ENCODE results near the gene ARSA. TPM values are rescaled to one million over a fixed set of nuclear protein-coding genes. Genes with fewer than 3 reads are reported as not detected.

The ARSA gene
- total RNA-seq, 4 donors from 2014 or later, result 81.2 to 253 (median 99.1) TPM

DNA sequence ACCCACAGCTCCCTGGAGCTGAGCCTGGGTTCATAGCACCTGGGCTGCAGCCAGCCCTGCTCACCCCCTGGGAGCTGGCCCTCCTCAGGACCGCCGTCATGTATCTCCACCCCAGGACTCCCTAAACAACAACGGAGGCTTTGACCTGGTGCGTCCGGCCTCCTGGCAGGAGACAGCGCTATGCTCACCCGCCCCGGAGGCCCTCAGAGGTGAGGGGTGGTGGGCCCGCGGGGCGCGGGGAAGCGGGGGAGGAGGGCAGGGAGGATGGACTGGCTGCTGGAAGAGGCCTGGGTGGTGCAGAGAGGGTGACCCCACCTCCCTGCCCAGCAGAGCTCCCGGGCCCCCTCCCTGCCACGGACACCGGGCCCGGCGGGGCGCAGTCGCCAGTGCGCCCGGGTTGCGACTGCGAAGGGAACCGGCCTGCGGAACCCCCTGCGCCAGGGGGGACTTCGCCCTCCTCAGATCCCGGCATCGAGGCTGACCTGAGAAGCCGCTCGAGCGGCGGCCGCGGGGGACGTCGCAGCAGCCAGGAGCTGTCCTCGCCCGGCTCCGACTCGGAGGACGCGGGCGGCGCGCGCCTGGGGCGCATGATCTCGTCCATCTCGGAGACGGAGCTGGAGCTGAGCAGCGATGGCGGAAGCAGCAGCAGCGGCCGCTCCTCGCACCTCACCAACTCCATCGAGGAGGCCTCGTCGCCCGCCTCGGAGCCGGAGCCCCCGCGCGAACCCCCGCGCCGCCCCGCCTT is 24.3 kb downstream of the ARSA start:
- intact Hi-C loops (cut with DNase I; ENCODE audit: low total_unique reads) (no loop called here), in situ Hi-C loops (cut with MboI; ENCODE audit: low pct_ligation_motif_present in 1 of 4, low pct_unique_long_range_greater_than_20kb in 1 of 4, low sequenced_read_pairs in 3 of 4) (no loop called here)
- Histone ChIP-seq H3K4me1 (peaks cover 0 to 12% (median 8%) of the 10 kb centered on the region in 4 donors), H3K27ac (no peak overlapping the region), H3K27me3 (peaks cover 85% of the 10 kb centered on the region), H3K36me3 (no peaks in the 10 kb centered on the region), H3K4me3 (no peak overlapping the region), H3K9me3 (no peaks in the 10 kb centered on the region)
- DNase-seq, result no peak
- WGBS, 2 donors (ENCODE audit: low coverage in 1 of 2), result 22% methylated on average over 38 of the region's 70 CpGs; no CpG with 5 or more reads in 1 of the 2 donors
- TF ChIP-seq POLR2A (IDR thresholded peaks at IDR 0.05), result no peak
- TF ChIP-seq, protein P1, sequence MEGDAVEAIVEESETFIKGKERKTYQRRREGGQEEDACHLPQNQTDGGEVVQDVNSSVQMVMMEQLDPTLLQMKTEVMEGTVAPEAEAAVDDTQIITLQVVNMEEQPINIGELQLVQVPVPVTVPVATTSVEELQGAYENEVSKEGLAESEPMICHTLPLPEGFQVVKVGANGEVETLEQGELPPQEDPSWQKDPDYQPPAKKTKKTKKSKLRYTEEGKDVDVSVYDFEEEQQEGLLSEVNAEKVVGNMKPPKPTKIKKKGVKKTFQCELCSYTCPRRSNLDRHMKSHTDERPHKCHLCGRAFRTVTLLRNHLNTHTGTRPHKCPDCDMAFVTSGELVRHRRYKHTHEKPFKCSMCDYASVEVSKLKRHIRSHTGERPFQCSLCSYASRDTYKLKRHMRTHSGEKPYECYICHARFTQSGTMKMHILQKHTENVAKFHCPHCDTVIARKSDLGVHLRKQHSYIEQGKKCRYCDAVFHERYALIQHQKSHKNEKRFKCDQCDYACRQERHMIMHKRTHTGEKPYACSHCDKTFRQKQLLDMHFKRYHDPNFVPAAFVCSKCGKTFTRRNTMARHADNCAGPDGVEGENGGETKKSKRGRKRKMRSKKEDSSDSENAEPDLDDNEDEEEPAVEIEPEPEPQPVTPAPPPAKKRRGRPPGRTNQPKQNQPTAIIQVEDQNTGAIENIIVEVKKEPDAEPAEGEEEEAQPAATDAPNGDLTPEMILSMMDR (IDR thresholded peaks at IDR 0.05), result no peak

- WGBS, 2 donors (ENCODE audit: low coverage in 1 of 2), result 25% methylated on average over 2 of the region's 2 CpGs; no CpG with 5 or more reads in 1 of the 2 donors
- Histone ChIP-seq H3K4me1 (peaks cover 0 to 12% (median 8%) of the 10 kb centered on the region in 4 donors), H3K27ac (no peak overlapping the region), H3K27me3 (peaks cover 86% of the 10 kb centered on the region), H3K36me3 (no peaks in the 10 kb centered on the region), H3K9me3 (no peaks in the 10 kb centered on the region), H3K4me3 (no peak overlapping the region)
- TF ChIP-seq, protein P1 (IDR thresholded peaks at IDR 0.05), result no peak
- no peak for TF ChIP-seq POLR2A (IDR thresholded peaks at IDR 0.05)
- TF ChIP-seq EP300 (IDR thresholded peaks at IDR 0.05; ENCODE audit: low read depth), result no peak
- TF ChIP-seq POLR2AphosphoS5 (IDR thresholded peaks at IDR 0.05), result no peak
- intact Hi-C loops (cut with DNase I; ENCODE audit: low total_unique reads), result no loop called here
- in situ Hi-C loops (cut with MboI; ENCODE audit: low pct_ligation_motif_present in 1 of 4, low pct_unique_long_range_greater_than_20kb in 1 of 4, low sequenced_read_pairs in 3 of 4), result no loop called here
- DNase-seq, result no peak
These were observed 25.6 kb downstream of the ARSA start for GRCh38 chr22:50602338-50602700.

DNA sequence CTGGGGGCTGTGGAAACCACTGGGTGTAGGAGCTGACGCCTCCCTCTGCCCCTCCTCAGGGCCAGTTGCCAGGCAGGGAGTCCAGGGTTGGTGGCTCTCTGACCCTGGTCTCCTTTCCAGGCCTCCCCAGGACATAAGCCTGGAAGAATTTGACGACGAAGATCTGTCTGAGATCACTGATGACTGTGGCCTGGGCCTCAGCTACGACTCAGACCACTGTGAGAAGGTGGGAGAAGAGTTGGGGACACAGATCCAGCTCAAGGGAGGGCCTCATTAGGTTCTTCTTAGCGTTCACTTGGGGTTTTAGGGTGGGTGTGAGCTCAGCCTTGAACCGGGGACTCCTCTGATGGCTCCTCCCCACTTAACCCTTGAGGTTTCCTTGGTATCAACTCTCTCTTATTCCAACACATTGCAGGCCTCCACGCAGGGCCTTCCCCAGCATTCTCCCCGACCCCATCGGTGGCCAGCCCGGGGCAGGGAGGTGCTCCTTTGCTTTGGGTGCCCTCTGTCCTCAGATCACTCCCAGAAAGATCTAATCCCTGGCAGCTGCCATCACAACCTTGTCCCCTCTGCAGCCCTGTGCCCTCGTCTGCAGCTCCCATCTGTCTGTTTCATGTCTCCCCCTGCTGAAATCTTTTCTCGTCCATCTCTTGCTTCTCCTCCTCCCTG is 26.1 kb downstream of the ARSA start:
- 52 to 61% methylated on average over 5 to 12 of the region's 12 CpGs for WGBS, 2 donors (ENCODE audit: low coverage in 1 of 2)
- TF ChIP-seq POLR2A (IDR thresholded peaks at IDR 0.05) (no peak), EP300 (IDR thresholded peaks at IDR 0.05; ENCODE audit: low read depth) (no peak), POLR2AphosphoS5 (IDR thresholded peaks at IDR 0.05) (no peak)
- TF ChIP-seq, protein P1 (IDR thresholded peaks at IDR 0.05), result no peak
- intact Hi-C loops (cut with DNase I; ENCODE audit: low total_unique reads), result no loop called here
- H3K36me3 ChIP-seq, result no peaks in the 10 kb centered on the region
- H3K9me3 ChIP-seq, result no peaks in the 10 kb centered on the region
- DNase-seq, result no peak
- no peak overlapping the region for H3K4me3 ChIP-seq
- H3K27ac ChIP-seq, result no peak overlapping the region
- peaks cover 81% of the 10 kb centered on the region for H3K27me3 ChIP-seq
- in situ Hi-C loops (cut with MboI; ENCODE audit: low pct_ligation_motif_present in 1 of 4, low pct_unique_long_range_greater_than_20kb in 1 of 4, low sequenced_read_pairs in 3 of 4), result no loop called here
- H3K4me1 ChIP-seq, result peaks cover 0 to 12% (median 8%) of the 10 kb centered on the region in 4 donors

GRCh38 chr22:50600967-50601668 is 26.8 kb downstream of the ARSA start:
- no peak for DNase-seq
- 7 to 20% methylated on average over 3 to 28 of the region's 52 CpGs for WGBS, 2 donors (ENCODE audit: low coverage in 1 of 2)
- Histone ChIP-seq H3K9me3 (no peaks in the 10 kb centered on the region), H3K4me3 (peak overlapping the region in 3 of 4 donors; percentile 36 to 51 (median 37)), H3K4me1 (peaks cover 0 to 12% (median 8%) of the 10 kb centered on the region in 4 donors), H3K36me3 (no peaks in the 10 kb centered on the region), H3K27me3 (peaks cover 76% of the 10 kb centered on the region), H3K27ac (no peak overlapping the region)
- in situ Hi-C loops (cut with MboI; ENCODE audit: low pct_ligation_motif_present in 1 of 4, low pct_unique_long_range_greater_than_20kb in 1 of 4, low sequenced_read_pairs in 3 of 4) (no loop called here), intact Hi-C loops (cut with DNase I; ENCODE audit: low total_unique reads) (no loop called here)
- TF ChIP-seq POLR2AphosphoS5 (IDR thresholded peaks at IDR 0.05) (no peak), EP300 (IDR thresholded peaks at IDR 0.05; ENCODE audit: low read depth) (no peak), POLR2A (IDR thresholded peaks at IDR 0.05) (no peak)
- TF ChIP-seq, protein P1 (IDR thresholded peaks at IDR 0.05), result no peak

All from transverse colon (tissue), 4 donors.